8988T (cell line): ENCODE data around the gene LGI4.

ENCODE experiments used
- DNase-seq: peaks from one replicate; pipeline ENCODE4 v3.0.0; 2011

LGI4 gene

GRCh38 chr19:35084509-35084762 lies 50.4 kb downstream of the LGI4 start:
- DNase-seq = no peak

DNA sequence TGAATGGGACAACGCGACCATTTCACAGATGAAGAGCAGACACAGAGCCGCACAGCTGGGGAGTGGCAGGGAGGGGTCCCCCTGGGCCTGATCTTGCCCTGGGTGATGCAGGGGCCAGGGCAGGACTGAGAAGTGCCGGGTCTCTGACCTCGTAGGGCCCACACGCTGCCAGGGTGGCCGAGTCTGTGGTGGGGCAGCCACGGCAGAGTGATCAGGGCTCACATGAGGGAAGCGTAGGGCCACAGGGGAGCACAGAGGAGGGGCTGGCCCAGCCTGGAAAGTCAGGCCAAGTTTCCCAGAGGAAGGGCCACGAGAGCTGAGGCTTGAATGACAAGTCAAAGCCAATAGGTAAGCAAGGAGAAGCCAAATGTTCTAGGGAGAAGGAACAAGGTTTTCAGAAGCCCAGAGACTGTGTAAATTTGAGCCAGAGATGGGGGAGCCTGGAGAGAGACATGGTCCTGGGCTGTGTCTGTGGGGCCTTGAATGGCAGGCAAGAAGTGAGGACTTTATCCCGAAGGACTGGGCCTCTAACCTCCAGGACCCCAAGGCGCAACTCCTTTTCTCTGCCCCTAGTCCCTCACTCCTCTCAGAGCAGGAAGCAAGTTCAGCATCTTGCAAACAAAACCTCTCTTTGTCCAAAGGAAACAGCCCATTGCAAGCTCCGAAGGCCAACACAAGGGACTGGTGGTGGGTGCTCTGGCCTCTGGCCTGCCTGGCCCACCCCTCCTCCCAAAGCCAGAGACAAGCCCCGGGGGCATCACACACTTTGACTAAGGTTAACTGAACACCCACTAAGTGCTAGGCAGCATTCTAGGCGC lies 51.0 kb downstream of the LGI4 start:
- no peak for DNase-seq

DNA sequence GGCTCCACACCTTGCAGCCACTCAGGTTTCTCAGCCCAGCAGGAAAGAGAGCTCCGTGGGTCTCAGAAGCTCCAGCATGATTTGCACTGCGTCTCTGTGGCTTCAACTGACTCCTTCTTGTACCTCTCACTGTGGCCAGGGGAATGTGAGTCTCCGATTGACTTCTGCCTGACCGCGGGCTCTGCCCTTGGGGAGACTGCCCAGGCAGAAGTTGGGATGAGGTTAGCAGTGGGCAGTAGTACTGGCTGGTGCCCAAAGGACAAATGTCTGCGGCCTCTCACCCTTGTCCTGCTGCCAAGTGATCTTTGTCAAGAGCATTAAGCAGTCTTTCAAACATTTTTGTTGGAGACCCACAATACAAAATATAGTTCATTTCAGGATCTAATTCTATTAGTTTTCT lies 53.7 kb downstream of the LGI4 start:
- DNase-seq = no peak

- DNase-seq = no peak
Measured at GRCh38 chr19:35080613-35081170, 54.2 kb downstream of the LGI4 start.

DNA sequence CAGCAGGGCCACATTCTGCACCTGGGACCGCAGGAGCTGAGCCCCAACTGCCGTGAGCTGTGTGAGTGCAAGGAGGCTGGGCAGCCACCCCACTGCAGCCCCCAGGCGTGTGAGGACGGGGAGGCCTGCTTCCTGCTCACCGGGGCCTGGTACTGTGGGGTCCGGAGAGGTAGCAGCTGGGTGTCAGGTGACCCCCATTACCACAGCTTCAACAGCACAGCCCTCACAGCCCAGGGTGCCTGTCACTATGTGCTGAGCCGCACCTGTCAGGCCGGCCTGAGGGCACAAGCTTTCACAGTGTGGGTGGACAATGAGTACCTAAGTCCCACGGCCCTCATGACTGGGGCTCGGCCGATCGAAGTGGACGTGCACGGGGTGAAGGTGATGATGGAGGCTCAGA lies 55.0 kb downstream of the LGI4 start:
- DNase-seq = no peak

DNA sequence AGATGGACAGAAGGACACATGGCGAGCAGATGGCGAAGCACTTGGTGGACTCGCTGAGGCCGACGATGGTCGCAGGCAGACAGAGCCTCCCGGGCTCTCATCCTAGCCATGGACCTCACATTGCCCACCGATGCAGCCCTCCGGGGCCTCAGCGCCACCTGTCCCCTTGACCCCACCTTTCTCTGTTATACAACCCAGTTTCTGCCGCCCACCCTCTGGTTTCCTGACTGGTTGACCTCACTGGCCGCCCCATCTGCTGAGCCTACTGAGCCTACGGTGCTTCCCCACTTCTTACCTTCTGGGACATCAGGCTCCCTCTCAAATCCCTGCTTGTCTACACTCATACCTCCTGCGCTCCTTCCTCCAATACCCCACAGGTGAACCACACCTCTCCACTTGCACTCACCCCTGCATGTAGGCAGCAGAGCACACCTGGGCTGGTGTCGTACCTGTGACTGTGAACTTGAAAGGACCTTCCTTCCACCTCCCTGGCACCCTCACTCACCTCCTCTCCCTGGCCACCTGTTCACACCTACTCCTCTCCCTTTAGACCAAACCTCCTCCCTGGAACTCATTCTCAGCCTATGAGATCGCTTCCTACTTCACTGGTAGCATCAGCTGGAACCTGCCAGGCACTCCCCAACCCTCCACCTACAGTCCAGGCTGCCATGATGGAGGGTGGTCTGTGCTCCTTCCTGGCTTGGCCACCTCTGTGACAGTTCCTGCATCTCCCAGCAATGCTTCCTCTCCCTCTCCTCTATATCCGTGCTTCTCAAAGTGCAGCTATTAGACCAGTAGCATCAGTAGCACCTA lies 57.2 kb downstream of the LGI4 start:
- no peak for DNase-seq

DNA sequence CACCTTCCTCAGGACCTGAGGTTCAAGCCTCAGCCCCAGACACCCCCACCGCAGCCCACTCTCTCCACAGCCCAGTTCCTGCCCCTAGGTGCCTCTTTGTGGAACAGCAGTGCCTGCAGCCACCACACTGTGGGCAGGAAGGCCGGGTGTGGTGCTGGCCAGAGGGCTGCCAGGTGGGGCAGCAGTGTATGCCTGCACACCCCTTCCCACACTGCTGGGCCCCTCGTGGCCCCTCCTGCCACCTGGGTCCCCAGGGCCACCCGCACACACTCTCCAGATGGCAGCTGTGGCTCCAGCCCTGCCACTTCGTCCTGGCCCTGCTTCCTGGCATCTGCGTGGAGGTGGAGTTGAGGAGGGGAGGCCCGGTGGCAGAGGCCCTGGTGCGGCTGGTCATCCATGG lies 58.2 kb downstream of the LGI4 start:
- DNase-seq = no peak

DNA sequence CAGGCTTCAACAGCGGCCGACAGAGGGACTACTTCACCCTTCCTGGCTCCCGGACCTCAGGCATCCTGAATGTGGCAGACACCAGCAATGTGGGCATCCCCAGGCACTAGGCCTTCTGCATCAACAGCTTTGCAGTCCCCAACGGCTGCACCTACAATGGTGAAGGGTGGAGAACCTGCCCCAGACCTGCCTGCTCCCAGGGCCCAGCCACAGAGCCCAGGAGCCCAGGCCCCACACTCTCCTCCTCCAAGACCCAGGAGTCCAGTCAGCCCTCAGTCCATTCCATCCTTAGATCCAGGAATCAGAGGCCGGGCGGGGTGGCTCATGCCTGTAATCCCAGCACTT lies 58.9 kb downstream of the LGI4 start:
- DNase-seq = no peak

DNA sequence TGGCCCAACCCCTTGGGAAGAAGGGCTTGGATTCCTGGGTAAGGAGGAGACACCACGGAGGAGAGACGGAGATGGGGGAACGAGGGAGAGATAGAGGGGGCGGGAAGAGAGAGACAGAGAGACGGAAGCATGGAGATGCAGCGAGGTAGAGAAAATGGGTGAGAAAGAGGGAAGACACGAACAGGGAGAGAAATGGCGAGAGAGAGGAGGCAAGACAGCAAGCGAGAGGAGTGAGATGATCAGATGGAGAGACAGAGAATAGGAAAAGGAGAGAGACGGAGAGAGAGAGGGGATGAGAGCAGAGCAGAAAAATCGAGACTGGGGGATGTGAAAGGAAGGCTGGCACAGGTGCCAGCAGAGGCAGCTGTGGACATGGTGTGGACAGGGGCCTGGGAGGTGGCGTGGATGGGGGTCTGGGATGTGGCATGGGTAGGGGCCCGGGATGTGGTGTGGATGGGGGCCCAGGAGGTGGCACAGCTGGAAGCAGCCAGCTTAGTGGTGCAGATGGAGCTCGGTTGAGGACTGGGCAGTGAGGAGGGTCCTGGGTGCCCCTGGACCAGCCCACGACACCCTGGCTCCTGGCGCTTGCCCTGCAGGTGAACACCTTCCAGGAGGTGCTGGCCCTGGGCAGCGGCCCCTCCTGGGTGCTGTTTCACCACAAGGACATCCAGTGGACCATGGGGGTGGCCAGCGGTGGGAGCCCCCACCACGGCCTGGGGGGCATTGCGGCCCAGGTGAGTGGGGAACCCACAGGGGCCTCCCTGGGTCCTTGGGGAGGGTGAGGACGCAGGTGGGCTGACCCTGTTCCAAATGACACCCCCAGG lies 59.4 kb downstream of the LGI4 start:
- no peak for DNase-seq
